ENCODE measurements around the gene CFAP73. TPM values are rescaled to one million over a fixed set of nuclear protein-coding genes. Genes with fewer than 3 reads are reported as not detected.

Gene CFAP73
- total RNA-seq, 2 donors from 2014 or later, result 0.99 TPM; not detected in 1

- Histone ChIP-seq H3K4me1 (peaks cover 14% of the 10 kb centered on the region), H3K9me3 (no peaks in the 10 kb centered on the region), H3K27ac (no peak overlapping the region), H3K4me3 (no peak overlapping the region), H3K36me3 (replicated peaks in 1 of 2; ENCODE audit: insufficient read depth in 1 of 2, low read depth in 2 of 2) (peaks cover 19 to 26% of the 10 kb centered on the region in 2 donors), H3K27me3 (no peaks in the 10 kb centered on the region)
- 89 to 94% methylated on average over 5 to 7 of the region's 7 CpGs for WGBS, 2 donors
- DNase-seq (no peak), ATAC-seq (no peak)
- TF ChIP-seq, protein P1, sequence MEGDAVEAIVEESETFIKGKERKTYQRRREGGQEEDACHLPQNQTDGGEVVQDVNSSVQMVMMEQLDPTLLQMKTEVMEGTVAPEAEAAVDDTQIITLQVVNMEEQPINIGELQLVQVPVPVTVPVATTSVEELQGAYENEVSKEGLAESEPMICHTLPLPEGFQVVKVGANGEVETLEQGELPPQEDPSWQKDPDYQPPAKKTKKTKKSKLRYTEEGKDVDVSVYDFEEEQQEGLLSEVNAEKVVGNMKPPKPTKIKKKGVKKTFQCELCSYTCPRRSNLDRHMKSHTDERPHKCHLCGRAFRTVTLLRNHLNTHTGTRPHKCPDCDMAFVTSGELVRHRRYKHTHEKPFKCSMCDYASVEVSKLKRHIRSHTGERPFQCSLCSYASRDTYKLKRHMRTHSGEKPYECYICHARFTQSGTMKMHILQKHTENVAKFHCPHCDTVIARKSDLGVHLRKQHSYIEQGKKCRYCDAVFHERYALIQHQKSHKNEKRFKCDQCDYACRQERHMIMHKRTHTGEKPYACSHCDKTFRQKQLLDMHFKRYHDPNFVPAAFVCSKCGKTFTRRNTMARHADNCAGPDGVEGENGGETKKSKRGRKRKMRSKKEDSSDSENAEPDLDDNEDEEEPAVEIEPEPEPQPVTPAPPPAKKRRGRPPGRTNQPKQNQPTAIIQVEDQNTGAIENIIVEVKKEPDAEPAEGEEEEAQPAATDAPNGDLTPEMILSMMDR (IDR thresholded peaks at IDR 0.05), result no peak
- no peak for TF ChIP-seq POLR2A (IDR thresholded peaks at IDR 0.05)
- intact Hi-C loops (cut with DNase I), result loop anchor here (5.0 kb wide), 1 partner anchor 108 kb away; no protein-coding TSS in a partner anchor
These were observed 10.4 kb downstream of the CFAP73 start for GRCh38 chr12:113159937-113160336.

DNA sequence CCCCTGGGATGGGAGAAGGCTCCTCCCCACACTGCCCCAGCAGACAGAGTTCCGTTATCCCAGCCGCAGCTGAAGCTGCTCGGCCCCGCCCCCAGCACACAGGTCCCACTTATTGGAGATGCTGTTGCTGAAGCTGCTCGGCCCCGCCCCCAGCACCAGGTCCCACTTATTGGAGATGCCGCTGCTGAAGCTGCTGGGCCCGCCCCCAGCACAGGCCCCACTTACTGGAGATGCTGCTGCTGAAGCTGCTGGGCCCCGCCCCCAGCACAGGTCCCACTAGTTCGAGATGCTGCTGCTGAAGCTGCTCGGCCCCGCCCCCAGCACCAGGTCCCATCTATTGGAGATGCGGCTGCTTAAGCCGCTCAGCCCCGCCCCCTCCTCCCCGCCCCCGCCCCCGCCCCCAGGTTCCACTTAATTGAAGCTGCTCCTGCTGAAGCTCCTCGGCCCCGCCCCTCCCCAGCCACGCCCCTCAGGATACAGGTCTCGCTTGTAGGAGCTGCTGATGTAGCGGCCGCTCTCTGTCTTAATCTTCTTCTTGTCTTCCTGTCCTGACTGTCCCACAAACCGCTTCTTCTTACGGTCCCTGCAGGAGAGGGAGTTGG is 12.0 kb downstream of the CFAP73 start:
- intact Hi-C loops (cut with DNase I), result no loop called here
- Histone ChIP-seq H3K4me1 (peaks cover 14% of the 10 kb centered on the region), H3K27ac (no peak overlapping the region), H3K9me3 (no peaks in the 10 kb centered on the region), H3K27me3 (no peaks in the 10 kb centered on the region), H3K4me3 (no peak overlapping the region), H3K36me3 (replicated peaks in 1 of 2; ENCODE audit: insufficient read depth in 1 of 2, low read depth in 2 of 2) (peaks cover 29 to 35% of the 10 kb centered on the region in 2 donors)
- no peak for ATAC-seq
- TF ChIP-seq, protein P1 (IDR thresholded peaks at IDR 0.05), result no peak
- TF ChIP-seq POLR2A (IDR thresholded peaks at IDR 0.05), result no peak
- WGBS, 2 donors, result 81 to 84% methylated on average over 12 to 25 of the region's 26 CpGs
- no peak for DNase-seq

- intact Hi-C loops (cut with DNase I), result no loop called here
- Histone ChIP-seq H3K27ac (no peak overlapping the region), H3K4me1 (peaks cover 14% of the 10 kb centered on the region), H3K36me3 (replicated peaks in 1 of 2; ENCODE audit: insufficient read depth in 1 of 2, low read depth in 2 of 2) (peaks cover 29 to 35% of the 10 kb centered on the region in 2 donors), H3K9me3 (no peaks in the 10 kb centered on the region), H3K4me3 (no peak overlapping the region), H3K27me3 (no peaks in the 10 kb centered on the region)
- ATAC-seq, result peak; percentile 70
- WGBS, 2 donors, result 78 to 80% methylated on average over 13 to 25 of the region's 25 CpGs
- peak; percentile 68 to 86 (median 75) for DNase-seq
- TF ChIP-seq, protein P1 (IDR thresholded peaks at IDR 0.05), result peak in 1 of 7 experiments; percentile 7
- TF ChIP-seq POLR2A (IDR thresholded peaks at IDR 0.05), result no peak
These were observed 12.8 kb downstream of the CFAP73 start for GRCh38 chr12:113162102-113163029.

DNA sequence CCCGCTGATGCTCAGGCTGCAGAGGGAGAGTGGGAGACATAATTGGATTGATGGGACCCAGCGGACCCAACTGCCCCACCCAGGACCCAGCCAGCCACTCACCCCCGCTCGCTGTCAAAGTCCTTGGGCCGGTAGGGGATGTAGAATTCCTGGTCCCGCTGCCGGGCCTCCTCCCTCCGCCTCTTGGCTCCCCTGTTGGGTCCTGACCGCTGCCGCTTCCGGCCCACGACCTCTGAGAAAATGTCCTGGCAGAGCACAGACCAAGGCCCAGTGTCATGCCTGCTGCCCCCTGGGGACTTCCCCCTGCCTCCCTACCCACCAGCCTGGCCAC is 13.5 kb downstream of the CFAP73 start:
- H3K4me3 ChIP-seq, result no peak overlapping the region
- H3K36me3 ChIP-seq (replicated peaks in 1 of 2; ENCODE audit: insufficient read depth in 1 of 2, low read depth in 2 of 2), result peaks cover 29 to 37% of the 10 kb centered on the region in 2 donors
- ATAC-seq, result no peak
- 95% methylated on average over 8 to 12 of the region's 12 CpGs for WGBS, 2 donors
- no peak overlapping the region for H3K27ac ChIP-seq
- no peaks in the 10 kb centered on the region for H3K27me3 ChIP-seq
- H3K4me1 ChIP-seq, result peaks cover 14% of the 10 kb centered on the region
- no peaks in the 10 kb centered on the region for H3K9me3 ChIP-seq
- intact Hi-C loops (cut with DNase I), result no loop called here
- no peak for DNase-seq
- no peak for TF ChIP-seq POLR2A (IDR thresholded peaks at IDR 0.05)

DNA sequence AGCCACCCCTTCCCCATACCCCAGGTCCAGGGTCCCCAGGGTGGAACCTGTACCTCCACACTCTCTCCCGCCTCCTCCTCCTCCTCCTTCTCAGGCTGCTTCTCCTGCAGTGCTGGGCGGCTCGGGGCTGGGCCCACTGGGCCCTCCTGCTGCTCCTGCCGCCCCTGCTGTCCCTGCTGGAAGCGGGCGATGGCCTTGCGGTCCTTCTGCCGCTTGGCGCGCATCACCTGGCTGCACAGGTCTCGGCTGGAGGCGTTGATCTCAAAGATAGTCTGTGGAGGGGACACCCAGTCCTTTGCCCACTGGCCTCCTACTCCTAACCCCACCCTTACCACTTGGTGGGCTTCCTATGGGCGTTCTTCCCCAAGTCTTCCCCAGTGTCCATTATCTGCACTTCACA is 14.5 kb downstream of the CFAP73 start:
- H3K27ac ChIP-seq, result no peak overlapping the region
- WGBS, 2 donors, result 96% methylated on average over 12 to 13 of the region's 13 CpGs
- no peak for ATAC-seq
- DNase-seq, result no peak
- H3K9me3 ChIP-seq, result no peaks in the 10 kb centered on the region
- TF ChIP-seq, protein P1 (IDR thresholded peaks at IDR 0.05), result no peak
- no peak for TF ChIP-seq POLR2A (IDR thresholded peaks at IDR 0.05)
- no peak overlapping the region for H3K4me3 ChIP-seq
- H3K4me1 ChIP-seq, result peaks cover 14% of the 10 kb centered on the region
- no peaks in the 10 kb centered on the region for H3K27me3 ChIP-seq
- intact Hi-C loops (cut with DNase I), result no loop called here
- H3K36me3 ChIP-seq (replicated peaks in 1 of 2; ENCODE audit: insufficient read depth in 1 of 2, low read depth in 2 of 2), result peaks cover 31 to 42% of the 10 kb centered on the region in 2 donors

Data from body of pancreas (tissue), 4 donors.